HG03135 (cell line): ENCODE data around the gene IQGAP1.

Experiments
- ATAC-seq: cut with Tn5 transposase; IDR thresholded peaks from one replicate; pipeline ENCODE4 v1.9.1; 2021; ENCODE audit warnings: mild to moderate bottlenecking, moderate library complexity; ENCODE audit not compliant: unreplicated experiment

IQGAP1 gene

DNA sequence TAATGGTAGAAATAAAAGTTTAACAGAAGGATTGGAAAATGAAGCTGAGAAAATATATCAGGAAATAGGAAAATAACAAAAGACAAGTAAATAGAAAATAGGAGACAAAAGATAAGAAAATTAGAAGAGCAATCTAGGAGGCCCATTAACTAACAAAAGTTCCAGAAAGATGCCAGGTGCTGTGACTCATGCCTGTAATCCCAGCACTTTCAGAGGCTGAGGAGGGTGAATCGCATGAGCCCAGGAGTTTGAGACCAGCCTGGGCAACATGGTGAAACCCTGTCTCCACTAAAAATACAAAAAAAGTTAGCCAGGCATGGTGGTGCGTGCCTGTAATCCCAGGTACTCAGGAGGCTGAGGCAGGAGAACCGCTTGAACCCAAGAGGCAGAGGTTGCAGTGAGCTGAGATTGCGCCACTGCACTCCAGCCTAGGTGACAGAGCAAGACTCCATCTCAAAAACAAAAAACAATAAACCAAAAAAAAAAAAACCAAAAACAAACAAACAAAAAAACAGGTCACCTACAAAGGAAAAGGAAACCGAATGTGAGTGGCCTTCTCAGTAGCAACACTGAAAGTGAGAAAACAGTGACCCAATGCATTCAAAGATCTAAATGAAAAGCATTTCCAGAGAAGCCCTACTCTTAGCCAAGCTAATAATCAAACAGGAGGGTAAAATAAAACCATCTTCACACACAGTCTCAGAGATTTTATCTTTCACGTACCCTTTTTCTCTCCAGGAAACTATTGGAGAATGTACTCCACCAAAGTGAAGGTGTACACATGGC is 136.2 kb downstream of the IQGAP1 start:
- peak; percentile 68 for ATAC-seq

DNA sequence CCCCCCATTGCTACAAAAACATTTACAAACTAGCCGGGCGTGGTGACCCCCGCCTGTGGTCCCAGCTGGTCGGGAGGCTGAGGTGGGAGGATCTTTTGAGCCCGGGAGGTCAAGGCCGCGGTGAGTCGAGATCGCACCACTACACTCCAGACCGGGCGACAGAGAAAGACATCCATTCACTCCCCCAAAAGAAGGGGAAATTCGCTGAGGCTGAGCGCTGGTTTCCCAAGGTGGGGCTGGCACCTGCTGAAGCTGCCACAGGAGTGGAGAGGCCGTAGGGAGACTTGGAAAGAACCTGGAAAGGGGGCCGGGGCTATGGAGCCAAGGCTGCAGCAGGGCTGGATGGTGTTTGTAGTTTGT is 140.9 kb downstream of the IQGAP1 start:
- ATAC-seq: no peak

DNA sequence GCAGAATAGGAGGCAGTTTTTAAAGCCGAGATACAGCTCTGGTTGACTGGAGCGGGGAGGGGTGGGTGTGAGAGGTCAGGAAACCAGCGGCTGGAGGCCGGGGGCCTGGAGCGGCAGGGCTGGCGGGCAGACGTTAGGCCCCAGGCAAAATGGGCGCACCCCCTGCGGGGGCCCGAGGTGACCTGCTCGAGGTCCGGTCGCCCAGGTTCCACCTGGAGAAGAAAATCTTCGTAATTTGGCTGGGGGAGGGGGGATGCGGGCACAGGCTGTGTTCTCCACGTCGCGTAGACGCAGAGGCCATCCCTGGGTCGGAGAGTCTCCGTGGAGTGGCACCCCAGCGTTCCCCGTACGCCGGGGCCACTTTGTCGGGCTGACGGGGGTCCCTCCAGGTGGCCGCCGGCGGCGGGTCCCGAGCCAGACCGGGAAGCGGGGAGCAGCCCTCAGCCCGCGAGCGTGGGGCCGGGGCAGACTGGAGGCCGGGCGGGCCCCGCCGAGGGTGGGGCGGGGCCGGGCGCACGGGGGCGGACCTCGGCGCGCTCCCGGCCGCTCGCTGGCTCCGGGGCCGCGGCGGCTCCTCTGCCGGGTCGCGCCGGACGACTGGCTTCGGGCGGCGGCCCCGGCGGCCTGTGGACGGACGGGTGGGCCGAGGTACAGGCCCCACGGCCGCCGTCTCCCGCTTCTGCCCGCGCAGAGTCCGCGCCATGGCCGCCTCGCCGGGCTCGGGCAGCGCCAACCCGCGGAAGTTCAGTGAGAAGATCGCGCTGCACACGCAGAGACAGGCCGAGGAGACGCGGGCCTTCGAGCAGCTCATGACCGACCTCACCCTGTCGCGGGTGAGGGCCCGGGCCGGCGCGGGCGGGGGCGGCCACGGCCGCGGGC is 141.6 kb downstream of the IQGAP1 start, which contains the start of gene CRTC3:
Gene CRTC3 (plus strand): TSS at position 553 of the 879 bp plus-strand sequence. CDS start 149 bp downstream, at position 702.
- peak; percentile 64 for ATAC-seq

DNA sequence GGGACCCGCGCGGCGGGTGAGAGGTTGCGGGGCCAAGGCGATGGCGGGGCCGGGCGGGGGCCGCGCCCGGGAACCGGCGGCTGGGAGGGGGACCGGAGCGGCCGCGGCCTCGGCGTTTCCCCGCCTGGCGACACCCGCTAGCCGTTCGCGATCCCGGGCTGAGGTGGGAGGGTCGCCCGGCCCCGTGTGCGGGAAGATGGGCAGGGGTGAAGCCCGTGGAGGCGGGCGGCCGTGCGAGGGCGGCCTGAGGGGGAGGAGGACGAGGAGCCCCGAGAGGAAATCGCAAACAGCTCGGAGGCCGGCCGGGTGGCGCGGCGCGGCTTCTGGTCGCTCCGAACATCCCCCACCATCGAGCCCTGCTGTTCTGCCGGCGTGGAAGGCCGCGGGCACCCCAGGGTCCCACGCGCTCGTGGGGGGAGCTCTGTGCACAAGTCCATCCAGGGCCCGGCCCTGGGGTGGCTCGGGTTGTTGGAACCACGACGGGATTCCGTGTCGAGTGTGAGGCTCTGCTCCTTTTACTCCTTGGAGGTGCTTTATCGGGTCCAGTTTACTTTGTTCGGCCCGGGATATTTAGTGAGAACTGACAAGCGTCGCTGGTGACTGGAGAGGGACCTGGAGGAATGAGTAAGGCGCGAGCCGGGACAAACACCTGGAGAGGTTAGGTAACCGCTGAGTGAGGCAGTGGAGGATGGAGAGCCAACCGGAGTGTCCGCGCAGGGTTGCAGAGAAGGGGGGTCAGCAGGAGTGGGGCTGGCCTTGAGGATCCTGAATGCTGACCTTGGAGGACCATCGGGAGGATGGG is 142.4 kb downstream of the IQGAP1 start:
- peak; percentile 52 for ATAC-seq

- ATAC-seq: no peak
These were observed 143.1 kb downstream of the IQGAP1 start for GRCh38 chr15:90531147-90531546.

DNA sequence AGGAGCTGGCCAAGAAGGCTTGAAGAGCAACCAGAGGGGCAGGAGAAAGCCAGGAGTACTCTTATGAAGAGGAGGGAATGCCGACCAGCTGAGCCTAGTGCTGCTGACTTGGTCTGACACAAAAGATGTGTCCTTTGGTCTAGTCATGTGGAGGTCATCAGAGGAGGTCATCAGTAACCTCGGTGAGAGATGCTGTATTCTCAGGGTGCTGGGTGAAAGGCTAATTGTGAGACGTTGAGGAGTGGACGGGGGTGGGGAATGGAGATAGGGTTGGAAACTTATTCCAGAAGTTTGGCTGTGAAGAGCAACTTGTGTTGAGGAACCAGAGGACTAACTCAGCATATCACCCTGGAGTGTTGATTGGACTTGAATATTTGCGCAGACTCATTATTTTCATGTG is 147.2 kb downstream of the IQGAP1 start:
- no peak for ATAC-seq

DNA sequence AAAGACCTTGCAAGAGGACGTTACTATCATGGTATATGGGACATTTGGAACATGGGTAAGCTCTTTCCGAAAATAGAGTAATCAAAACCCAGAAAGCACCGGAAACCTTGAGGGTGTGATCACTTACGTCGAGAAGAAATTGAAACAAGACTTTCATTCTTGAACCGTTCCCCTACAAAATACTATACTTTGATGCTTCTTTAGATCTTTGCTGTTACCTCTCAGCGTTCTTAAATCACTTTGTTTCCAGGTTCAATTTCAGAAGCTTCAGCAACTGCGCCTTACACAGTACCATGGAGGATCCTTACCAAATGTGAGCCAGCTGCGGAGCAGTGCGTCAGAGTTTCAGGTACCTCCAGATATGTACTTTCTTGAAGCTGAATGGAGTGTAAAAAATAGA is 151.7 kb downstream of the IQGAP1 start:
- no peak for ATAC-seq

DNA sequence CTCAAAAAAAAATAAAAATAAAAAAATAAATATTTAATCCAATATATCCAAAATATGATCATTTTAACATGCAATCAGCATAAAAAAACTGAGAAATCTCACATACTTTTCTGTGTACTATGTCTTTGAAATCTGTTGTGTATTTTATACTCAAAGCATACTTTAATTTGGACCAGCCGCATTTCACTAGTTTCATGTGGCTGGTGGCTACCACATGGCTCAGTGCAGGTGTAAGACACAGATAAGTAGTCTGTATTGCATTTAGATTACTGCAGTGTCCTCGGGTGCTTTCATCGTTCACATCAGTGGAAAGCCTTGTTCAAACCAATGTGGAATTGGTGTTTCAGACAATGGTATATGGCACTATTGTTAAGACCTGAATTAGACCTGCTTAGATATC is 152.7 kb downstream of the IQGAP1 start:
- no peak for ATAC-seq

DNA sequence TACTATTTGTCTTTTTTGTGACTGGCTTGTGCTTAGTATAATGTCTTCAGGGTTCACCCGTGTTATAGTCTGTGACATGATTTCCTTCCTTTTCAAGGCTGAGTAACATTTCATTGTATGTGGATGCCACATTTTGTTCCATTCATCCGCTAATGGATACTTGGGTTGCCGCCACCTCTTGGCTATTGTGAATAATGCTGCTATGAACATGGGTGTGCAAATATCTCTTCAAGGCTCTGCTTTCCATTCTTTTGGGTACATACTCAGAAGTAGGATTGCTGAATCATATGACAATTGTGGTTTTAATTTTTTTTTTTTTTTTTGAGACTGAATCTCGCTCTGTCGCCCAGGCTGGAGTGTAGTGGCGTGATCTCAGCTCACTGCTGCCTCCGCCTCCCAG is 157.1 kb downstream of the IQGAP1 start:
- no peak for ATAC-seq

DNA sequence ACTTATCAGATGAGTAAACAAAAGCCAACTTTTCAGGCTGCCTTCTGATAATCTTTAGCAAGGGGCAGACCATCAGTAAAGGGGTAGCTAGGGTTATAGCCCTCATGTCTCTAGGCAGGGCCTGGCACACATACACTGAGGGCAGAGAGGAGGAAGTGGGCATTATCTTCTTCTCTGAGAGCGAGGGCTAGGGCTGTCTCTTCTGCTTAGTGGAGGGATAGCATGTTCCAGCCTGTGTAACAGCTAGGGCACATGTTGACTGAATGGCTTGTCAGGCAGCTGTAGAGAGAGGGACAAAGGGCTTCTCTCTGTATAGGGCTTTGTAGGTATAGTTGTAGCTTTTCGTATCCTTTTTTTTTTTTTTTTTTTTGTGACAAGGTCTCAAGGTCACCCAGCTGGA is 159.5 kb downstream of the IQGAP1 start:
- no peak for ATAC-seq

DNA sequence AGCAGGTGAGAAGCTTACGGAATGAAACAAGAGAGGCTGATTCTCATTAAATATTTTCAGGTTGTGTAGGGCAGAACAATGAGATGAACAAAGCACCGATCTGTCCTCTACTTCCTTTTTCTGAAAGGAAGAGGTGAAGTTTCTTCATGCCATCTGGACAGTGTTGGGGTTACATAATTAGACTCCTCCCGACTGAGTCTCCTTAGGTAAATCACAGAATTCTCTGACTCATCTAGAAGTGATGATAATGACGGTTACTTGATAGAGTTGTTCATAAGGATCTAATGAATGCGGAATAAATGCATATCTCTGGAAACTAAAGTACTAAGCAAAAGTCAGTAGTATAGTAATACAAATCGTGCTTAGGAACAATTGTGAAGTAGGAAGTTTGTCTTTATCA is 162.9 kb downstream of the IQGAP1 start:
- ATAC-seq: peak; percentile 61
